IPS-NIHi7 (cell line): Measurements from ENCODE around the gene B3GNT2.
"Not testable (repeated sequence)": the region's sequence is repeated elsewhere in the genome, so short reads cannot be mapped to it uniquely, and the experiment has no call there.

Source experiments
- DNase-seq: peaks from one replicate; pipeline ENCODE4 v3.0.0; 2012; ENCODE audit warnings: mixed read lengths; ENCODE audit errors: extremely low spot score

Gene B3GNT2

GRCh38 chr2:62195421-62196277, at the start of gene B3GNT2:
Gene B3GNT2 (plus strand): TSS chr2:62196115. CDS start chr2:62222221, 26,106 bp downstream.
- DNase-seq: peak; percentile 94

GRCh38 chr2:62146790-62147189, 49.1 kb upstream of the B3GNT2 start:
- DNase-seq: not testable (repeated sequence)

- DNase-seq: no peak
Observed at GRCh38 chr2:62147610-62148301, 48.2 kb upstream of the B3GNT2 start.

GRCh38 chr2:62149708-62150107, 46.2 kb upstream of the B3GNT2 start:
- DNase-seq: no peak

- DNase-seq: no peak
Observed at GRCh38 chr2:62150597-62151305, 45.2 kb upstream of the B3GNT2 start.

GRCh38 chr2:62151306-62151638, 44.6 kb upstream of the B3GNT2 start:
- no peak for DNase-seq

- DNase-seq: no peak
Observed at GRCh38 chr2:62152000-62152399, 43.9 kb upstream of the B3GNT2 start.

- peak; percentile 38 for DNase-seq
Observed at GRCh38 chr2:62156861-62157496, 38.9 kb upstream of the B3GNT2 start.

GRCh38 chr2:62158444-62159121, 37.3 kb upstream of the B3GNT2 start:
- DNase-seq: no peak

- DNase-seq: not testable (repeated sequence)
Observed at GRCh38 chr2:62160691-62161090, 35.2 kb upstream of the B3GNT2 start.

GRCh38 chr2:62163106-62163831, 32.6 kb upstream of the B3GNT2 start:
- DNase-seq: no peak

- DNase-seq: no peak
Observed at GRCh38 chr2:62163834-62164233, 32.1 kb upstream of the B3GNT2 start.

- DNase-seq: no peak
Observed at GRCh38 chr2:62175728-62176127, 20.2 kb upstream of the B3GNT2 start.

GRCh38 chr2:62176801-62177200, 19.1 kb upstream of the B3GNT2 start:
- DNase-seq: no peak

GRCh38 chr2:62177392-62178049, 18.4 kb upstream of the B3GNT2 start:
- DNase-seq: no peak

GRCh38 chr2:62178741-62179271, 17.1 kb upstream of the B3GNT2 start:
- DNase-seq: no peak

- no peak for DNase-seq
Observed at GRCh38 chr2:62180975-62181374, 14.9 kb upstream of the B3GNT2 start.

GRCh38 chr2:62181843-62182242, 14.1 kb upstream of the B3GNT2 start:
- DNase-seq: no peak

GRCh38 chr2:62184512-62185230, 11.2 kb upstream of the B3GNT2 start:
- DNase-seq: no peak
